ENCODE measurements around the gene SEZ6L2.

DNA sequence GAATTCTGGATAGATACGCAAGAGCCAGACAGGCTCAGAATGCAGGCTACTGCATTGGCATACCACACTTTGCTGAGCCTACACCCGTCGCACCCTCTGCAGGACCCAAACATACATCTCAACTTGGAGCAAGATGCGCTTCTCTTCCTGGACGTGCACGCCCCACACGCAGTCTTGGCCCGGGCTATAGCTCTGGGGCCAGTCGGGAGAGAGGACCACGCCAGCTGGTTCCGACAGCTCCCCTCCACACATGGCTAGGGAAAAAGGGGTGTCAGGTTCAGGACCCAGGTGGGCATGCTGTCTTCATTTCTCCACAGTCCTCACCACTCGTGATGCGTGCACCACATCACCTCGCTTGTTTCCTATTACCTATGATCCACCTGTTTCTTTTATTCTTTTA is 21.2 kb downstream of the SEZ6L2 start:
- TF ChIP-seq, protein P1, sequence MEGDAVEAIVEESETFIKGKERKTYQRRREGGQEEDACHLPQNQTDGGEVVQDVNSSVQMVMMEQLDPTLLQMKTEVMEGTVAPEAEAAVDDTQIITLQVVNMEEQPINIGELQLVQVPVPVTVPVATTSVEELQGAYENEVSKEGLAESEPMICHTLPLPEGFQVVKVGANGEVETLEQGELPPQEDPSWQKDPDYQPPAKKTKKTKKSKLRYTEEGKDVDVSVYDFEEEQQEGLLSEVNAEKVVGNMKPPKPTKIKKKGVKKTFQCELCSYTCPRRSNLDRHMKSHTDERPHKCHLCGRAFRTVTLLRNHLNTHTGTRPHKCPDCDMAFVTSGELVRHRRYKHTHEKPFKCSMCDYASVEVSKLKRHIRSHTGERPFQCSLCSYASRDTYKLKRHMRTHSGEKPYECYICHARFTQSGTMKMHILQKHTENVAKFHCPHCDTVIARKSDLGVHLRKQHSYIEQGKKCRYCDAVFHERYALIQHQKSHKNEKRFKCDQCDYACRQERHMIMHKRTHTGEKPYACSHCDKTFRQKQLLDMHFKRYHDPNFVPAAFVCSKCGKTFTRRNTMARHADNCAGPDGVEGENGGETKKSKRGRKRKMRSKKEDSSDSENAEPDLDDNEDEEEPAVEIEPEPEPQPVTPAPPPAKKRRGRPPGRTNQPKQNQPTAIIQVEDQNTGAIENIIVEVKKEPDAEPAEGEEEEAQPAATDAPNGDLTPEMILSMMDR (IDR thresholded peaks at IDR 0.05; ENCODE audit: insufficient read depth, low read depth, low read length), result no peak
- no peak for TF ChIP-seq EZH2 (IDR thresholded peaks at IDR 0.05; ENCODE audit: insufficient read depth, low read length)
